Vagina (tissue), 2 donors: ENCODE data around the gene AFAP1.

ENCODE experiments used
- CTCF ChIP-seq, 3 experiments: fragments of 450-650 bp in 2 of 3; fragments of 200-600 bp in 1 of 3; sonication (generic) in 1 of 3; IDR thresholded peaks; one replicate each; pipeline ENCODE4 v1.5.1; 2017 to 2019; ENCODE audit warnings: antibody characterized with exemption in 3 of 3, mild to moderate bottlenecking in 2 of 3, moderate library complexity in 2 of 3
- POLR2A ChIP-seq, 2 donors: fragments of 450-650 bp; IDR thresholded peaks; one replicate each; pipeline ENCODE4 v1.6.1; 2017; ENCODE audit warnings: antibody characterized with exemption in 2 of 2, mild to moderate bottlenecking in 2 of 2, moderate library complexity in 2 of 2

- TF ChIP-seq CTCF (IDR thresholded peaks at IDR 0.05) (no peak), POLR2A (IDR thresholded peaks at IDR 0.05) (no peak)
Observed at GRCh38 chr4:7971159-7971631, 31.5 kb upstream of the AFAP1 start.
